A549 treated with CpdA at 1 μM for 4 hours (cell line): ENCODE results near the gene CXADR. TPM values are rescaled to one million over a fixed set of nuclear protein-coding genes. Genes with fewer than 3 reads are reported as not detected.

Experiments used
- total RNA-seq: library from RNA; stranded (reverse); fragments of 200-300 nt; extraction: Qiagen RNA extraction; gene quantifications from 5 replicates; pipeline ENCODE4 v1.2.3, GENCODE V29; 2022; ENCODE audit warnings: low read depth

Gene CXADR
- 6.3 to 9.2 TPM (median 8.6 TPM) in 5 replicates for total RNA-seq

GRCh38 chr21:17512253-17513213, at the start of gene CXADR:
TSS of gene CXADR (plus strand) at chr21:17513043. CDS start at chr21:17513130, 87 bp downstream.

GRCh38 chr21:17612565-17613241, 99.9 kb downstream of the CXADR start, which contains the start of gene BTG3:
TSS of gene BTG3 (minus strand) at chr21:17612901. CDS start at chr21:17609144, 3,757 bp downstream.

Other genes starting within 250 kb of the CXADR start
- gene BTG3, start 99.9 kb downstream of the CXADR start, total RNA-seq: 26.3 to 31.4 TPM (median 28.9 TPM) in 5 replicates